Left hindlimb (tissue), 1 donor: ENCODE measurements around the gene GDF15.
A peak's percentile ranks its signal among the peaks of the same experiment; 100 is the strongest.
"Not testable (repeated sequence)": the region's sequence is repeated elsewhere in the genome, so short reads cannot be mapped to it uniquely, and the experiment has no call there.

Experiments
- DNase-seq: peaks from one replicate; pipeline ENCODE4 v3.0.0-alpha.2; 2018

Gene GDF15

GRCh38 chr19:18392926-18393325 lies 7.0 kb downstream of the GDF15 start:
- no peak for DNase-seq

- no peak for DNase-seq
Measured at GRCh38 chr19:18393836-18394235, 7.9 kb downstream of the GDF15 start.

GRCh38 chr19:18396471-18397241 lies 10.7 kb downstream of the GDF15 start:
- no peak for DNase-seq

GRCh38 chr19:18397242-18398202 lies 11.6 kb downstream of the GDF15 start, which contains the start of gene LRRC25:
Gene LRRC25, minus strand, starts transcription at chr19:18397622. Its CDS starts 659 bp downstream, at chr19:18396963.
- DNase-seq = no peak

- DNase-seq = no peak
Measured at GRCh38 chr19:18399008-18399407, 13.1 kb downstream of the GDF15 start.

GRCh38 chr19:18401580-18402112 lies 15.7 kb downstream of the GDF15 start:
- DNase-seq = peak; percentile 79

GRCh38 chr19:18402455-18403248 lies 16.7 kb downstream of the GDF15 start:
- DNase-seq = not testable (repeated sequence)

GRCh38 chr19:18405754-18406153 lies 19.8 kb downstream of the GDF15 start:
- not testable (repeated sequence) for DNase-seq

GRCh38 chr19:18406749-18407148 lies 20.8 kb downstream of the GDF15 start:
- no peak for DNase-seq

- no peak for DNase-seq
Measured at GRCh38 chr19:18408053-18408476, 22.1 kb downstream of the GDF15 start.

GRCh38 chr19:18412610-18413239 lies 26.8 kb downstream of the GDF15 start:
- DNase-seq = peak; percentile 37

- no peak for DNase-seq
Measured at GRCh38 chr19:18414504-18415177, 28.7 kb downstream of the GDF15 start.

- peak; percentile 91 for DNase-seq
Measured at GRCh38 chr19:18415178-18415867, 29.4 kb downstream of the GDF15 start.

- DNase-seq = peak; percentile 96
Measured at GRCh38 chr19:18416778-18417249, 30.9 kb downstream of the GDF15 start.

GRCh38 chr19:18417250-18418028 lies 31.5 kb downstream of the GDF15 start:
- DNase-seq = peak; percentile 95

- DNase-seq = peak; percentile 64
Measured at GRCh38 chr19:18418029-18418482, 32.1 kb downstream of the GDF15 start.

- no peak for DNase-seq
Measured at GRCh38 chr19:18418483-18419194, 32.7 kb downstream of the GDF15 start.

GRCh38 chr19:18419195-18419698 lies 33.3 kb downstream of the GDF15 start, which contains the start of gene SSBP4:
Gene SSBP4, plus strand, starts transcription at chr19:18419398. Its CDS starts 251 bp downstream, at chr19:18419649.
- peak; percentile 89 for DNase-seq
